ENCODE results near the gene LTA4H.

LTA4H gene

GRCh38 chr12:96048393-96048969 lies 13.1 kb upstream of the LTA4H start:
- TF ChIP-seq CTCF (conservative IDR thresholded peaks at IDR 0.05), result no peak
- peak overlapping the region; percentile 94 for H3K27ac ChIP-seq

- TF ChIP-seq CTCF (conservative IDR thresholded peaks at IDR 0.05), result no peak
- H3K27ac ChIP-seq, result peak overlapping the region; percentile 94
These were observed 12.1 kb upstream of the LTA4H start for GRCh38 chr12:96047229-96048211.

- TF ChIP-seq CTCF (conservative IDR thresholded peaks at IDR 0.05), result no peak
- H3K27ac ChIP-seq, result peak overlapping the region; percentile 94
These were observed 11.3 kb upstream of the LTA4H start for GRCh38 chr12:96046543-96047228.

GRCh38 chr12:96045566-96045965 lies 10.2 kb upstream of the LTA4H start:
- H3K27ac ChIP-seq, result peak overlapping the region; percentile 94
- no peak for TF ChIP-seq CTCF (conservative IDR thresholded peaks at IDR 0.05)

- H3K27ac ChIP-seq, result no peak overlapping the region
- no peak for TF ChIP-seq CTCF (conservative IDR thresholded peaks at IDR 0.05)
These were observed 9.5 kb upstream of the LTA4H start for GRCh38 chr12:96044943-96045290.

GRCh38 chr12:96044017-96044942 lies 8.9 kb upstream of the LTA4H start:
- TF ChIP-seq CTCF (conservative IDR thresholded peaks at IDR 0.05), result no peak

More at GRCh38 chr12:96044017-96044942, 8.9 kb upstream of the LTA4H start:
- no peak overlapping the region for H3K27ac ChIP-seq
